Measurements from ENCODE around the gene OSBPL10. TPM values are rescaled to one million over a fixed set of nuclear protein-coding genes. Genes with fewer than 3 reads are reported as not detected.

OSBPL10 gene
- polyA plus RNA-seq, 2 of the 4 experiments (the other 2 are of a cell fraction), result 9.2 to 17.0 TPM

DNA sequence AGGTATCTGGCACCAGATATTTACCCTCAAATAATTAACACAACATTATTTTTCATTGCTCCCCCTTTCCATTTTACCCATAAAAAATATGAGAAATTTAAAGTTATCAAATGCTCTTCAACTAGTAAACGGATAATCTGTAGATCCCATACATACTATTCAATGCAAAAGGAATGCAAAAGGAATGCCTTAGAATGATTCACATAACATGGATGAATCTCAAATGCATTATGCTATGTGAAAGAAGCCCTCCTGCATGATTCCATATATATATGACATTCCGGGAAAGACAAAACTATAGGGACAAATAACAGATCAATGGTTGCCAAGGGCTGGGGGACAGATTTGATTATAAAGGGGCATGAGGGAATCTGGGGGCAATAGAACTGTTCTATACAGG lies 252.7 kb downstream of the OSBPL10 start (continued):
- TF ChIP-seq, protein P1, sequence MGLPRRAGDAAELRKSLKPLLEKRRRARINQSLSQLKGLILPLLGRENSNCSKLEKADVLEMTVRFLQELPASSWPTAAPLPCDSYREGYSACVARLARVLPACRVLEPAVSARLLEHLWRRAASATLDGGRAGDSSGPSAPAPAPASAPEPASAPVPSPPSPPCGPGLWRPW (IDR thresholded peaks at IDR 0.05), result no peak
- TF ChIP-seq RAD21 (conservative IDR thresholded peaks at IDR 0.05 in 1 of 2, IDR thresholded peaks at IDR 0.05 in 1 of 2) (no peak), HOXB5 (CRISPR knock-in tag; IDR thresholded peaks at IDR 0.05) (no peak)

DNA sequence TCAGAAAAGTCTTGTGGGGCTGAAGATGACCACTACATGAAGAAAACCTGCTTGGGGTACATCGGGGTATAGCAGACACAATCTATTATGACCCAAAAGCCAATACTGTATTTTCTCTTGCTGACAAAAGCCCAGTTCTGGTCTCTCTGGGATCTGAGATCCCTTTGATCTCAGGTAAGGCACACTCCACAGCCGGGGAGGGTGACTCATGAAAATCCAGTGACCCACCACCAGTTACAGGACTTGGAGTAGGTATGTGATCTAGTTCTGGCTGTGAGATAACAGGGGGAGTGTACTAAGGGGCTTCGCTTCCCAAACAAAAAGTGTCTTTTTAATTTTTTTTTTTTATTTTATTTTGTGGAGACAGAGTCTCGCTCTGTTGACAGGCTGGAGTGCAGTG lies 255.1 kb downstream of the OSBPL10 start:
- H3K4me1 ChIP-seq, result no peaks in the 10 kb centered on the region; the same call in 2 of the 3 replicates
- CTCF ChIA-PET, result interaction anchor here (1.1 to 1.6 kb wide), 2 partner anchors 22 to 428 kb away, joined by 3 to 4 read pairs; no protein-coding TSS in a partner anchor
- DNase-seq (ENCODE audit: low read depth in 1 of 2, low spot score in 1 of 2) (no peak), FAIRE-seq (no peak), ATAC-seq (no peak)
- TF ChIP-seq KDM5A (IDR thresholded peaks at IDR 0.05), result no peak
- no peak for TF ChIP-seq MAZ (IDR thresholded peaks at IDR 0.05; ENCODE audit: borderline replicate concordance, low read depth, low read length)
- TF ChIP-seq, protein P2, sequence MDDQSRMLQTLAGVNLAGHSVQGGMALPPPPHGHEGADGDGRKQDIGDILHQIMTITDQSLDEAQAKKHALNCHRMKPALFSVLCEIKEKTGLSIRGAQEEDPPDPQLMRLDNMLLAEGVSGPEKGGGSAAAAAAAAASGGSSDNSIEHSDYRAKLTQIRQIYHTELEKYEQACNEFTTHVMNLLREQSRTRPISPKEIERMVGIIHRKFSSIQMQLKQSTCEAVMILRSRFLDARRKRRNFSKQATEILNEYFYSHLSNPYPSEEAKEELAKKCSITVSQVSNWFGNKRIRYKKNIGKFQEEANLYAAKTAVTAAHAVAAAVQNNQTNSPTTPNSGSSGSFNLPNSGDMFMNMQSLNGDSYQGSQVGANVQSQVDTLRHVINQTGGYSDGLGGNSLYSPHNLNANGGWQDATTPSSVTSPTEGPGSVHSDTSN (IDR thresholded peaks at IDR 0.05), result no peak
- TF ChIP-seq SMC3 (IDR thresholded peaks at IDR 0.05), result no peak
- TF ChIP-seq CBX8 (IDR thresholded peaks at IDR 0.05), result no peak
- TF ChIP-seq NR3C1 (IDR thresholded peaks at IDR 0.05), result no peak
- no peak for TF ChIP-seq ZSCAN20 (CRISPR knock-in tag; IDR thresholded peaks at IDR 0.05)
- TF ChIP-seq CHD4 (IDR thresholded peaks at IDR 0.05; ENCODE audit: borderline replicate concordance), result no peak
- TF ChIP-seq EP300 (IDR thresholded peaks at IDR 0.05), result no peak
- TF ChIP-seq HDAC2 (IDR thresholded peaks at IDR 0.05), result no peak
- TF ChIP-seq CEBPB (IDR thresholded peaks at IDR 0.05), result no peak
- H3K4me2 ChIP-seq, result no peak overlapping the region
- no peaks in the 10 kb centered on the region for H3K9me3 ChIP-seq
- WGBS (ENCODE audit: missing lambda C conversion rate), result 87% methylated on average over 4 of the region's 4 CpGs
- POLR2A ChIA-PET, result no interaction called here
- H3K27ac ChIP-seq, result no peak overlapping the region
- H3K4me3 ChIP-seq, result no peak overlapping the region

DNA sequence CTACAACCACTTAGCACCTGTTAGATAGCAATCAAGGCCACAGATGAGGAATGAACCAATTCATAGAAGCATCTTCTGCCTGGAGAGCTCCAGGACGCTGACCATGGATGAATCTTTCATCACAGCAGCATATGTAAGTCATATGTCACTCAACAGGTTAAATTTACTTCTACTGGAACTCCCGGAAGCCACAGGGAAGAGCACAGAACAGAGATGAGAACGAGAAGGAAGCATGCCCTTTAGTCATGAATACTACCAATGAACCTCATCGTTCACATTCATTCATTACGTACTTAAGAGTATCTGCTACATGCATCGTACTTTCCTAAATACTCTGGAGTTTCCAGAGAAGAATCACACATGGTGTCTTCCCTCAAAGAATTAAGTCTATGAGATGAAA lies 255.5 kb downstream of the OSBPL10 start:
- Histone ChIP-seq H3K4me3 (no peak overlapping the region), H3K4me1 (no peaks in the 10 kb centered on the region; the same call in 2 of the 3 replicates), H3K4me2 (no peak overlapping the region), H3K27ac (no peak overlapping the region), H3K9me3 (no peaks in the 10 kb centered on the region)
- TF ChIP-seq, protein P3, sequence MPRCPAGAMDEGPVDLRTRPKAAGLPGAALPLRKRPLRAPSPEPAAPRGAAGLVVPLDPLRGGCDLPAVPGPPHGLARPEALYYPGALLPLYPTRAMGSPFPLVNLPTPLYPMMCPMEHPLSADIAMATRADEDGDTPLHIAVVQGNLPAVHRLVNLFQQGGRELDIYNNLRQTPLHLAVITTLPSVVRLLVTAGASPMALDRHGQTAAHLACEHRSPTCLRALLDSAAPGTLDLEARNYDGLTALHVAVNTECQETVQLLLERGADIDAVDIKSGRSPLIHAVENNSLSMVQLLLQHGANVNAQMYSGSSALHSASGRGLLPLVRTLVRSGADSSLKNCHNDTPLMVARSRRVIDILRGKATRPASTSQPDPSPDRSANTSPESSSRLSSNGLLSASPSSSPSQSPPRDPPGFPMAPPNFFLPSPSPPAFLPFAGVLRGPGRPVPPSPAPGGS (IDR thresholded peaks at IDR 0.05), result no peak
- TF ChIP-seq NPAS2 (CRISPR knock-in tag; IDR thresholded peaks at IDR 0.05; ENCODE audit: borderline replicate concordance) (no peak), JUNB (IDR thresholded peaks at IDR 0.05) (no peak), TFCP2L1 (CRISPR knock-in tag; IDR thresholded peaks at IDR 0.05) (no peak), RCOR1 (IDR thresholded peaks at IDR 0.05; ENCODE audit: low read depth, low read length) (no peak), TP53 (CRISPR knock-in tag; IDR thresholded peaks at IDR 0.05) (no peak), EHMT2 (IDR thresholded peaks at IDR 0.05; ENCODE audit: low read depth) (no peak), RFX5 (IDR thresholded peaks at IDR 0.05) (no peak), MAZ (IDR thresholded peaks at IDR 0.05; ENCODE audit: borderline replicate concordance, low read depth, low read length) (no peak), ZC3H11A (IDR thresholded peaks at IDR 0.05) (no peak), ZFP36 (IDR thresholded peaks at IDR 0.05; ENCODE audit: borderline replicate concordance, partially characterized antibody) (no peak), SMC3 (IDR thresholded peaks at IDR 0.05) (no peak), FOXS1 (CRISPR knock-in tag; IDR thresholded peaks at IDR 0.05) (no peak), CBX8 (IDR thresholded peaks at IDR 0.05) (no peak), POLR2A (IDR thresholded peaks at IDR 0.05; ENCODE audit: low read length) (no peak)
- TF ChIP-seq, protein P4, sequence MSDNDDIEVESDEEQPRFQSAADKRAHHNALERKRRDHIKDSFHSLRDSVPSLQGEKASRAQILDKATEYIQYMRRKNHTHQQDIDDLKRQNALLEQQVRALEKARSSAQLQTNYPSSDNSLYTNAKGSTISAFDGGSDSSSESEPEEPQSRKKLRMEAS (IDR thresholded peaks at IDR 0.05), result no peak
- FAIRE-seq (no peak), DNase-seq (ENCODE audit: low read depth in 1 of 2, low spot score in 1 of 2) (no peak), ATAC-seq (no peak)
- ChIA-PET POLR2A (no interaction called here), CTCF (interaction anchor here (1.1 to 1.6 kb wide), 4 partner anchors 11 to 428 kb away, joined by 3 to 4 read pairs (median 4); no protein-coding TSS in a partner anchor)
- 71% methylated on average over 6 of the region's 6 CpGs for WGBS (ENCODE audit: missing lambda C conversion rate)

Measured in A549 (cell line).